ENCODE data around the gene ENOSF1. TPM values are rescaled to one million over a fixed set of nuclear protein-coding genes. Genes with fewer than 3 reads are reported as not detected.

The ENOSF1 gene
- total and polyA plus RNA-seq, 10 of the 15 experiments (the other 5 are each of a cell fraction or from before 2014, with no cell fraction given) = 12.5 to 43.3 (median 29.5) TPM

GRCh38 chr18:635171-635570 is 77.3 kb downstream of the ENOSF1 start:
- WGBS (ENCODE audit: insufficient coverage, insufficient replicate concordance, low lambda C conversion rate, missing lambda C conversion rate) = 30% methylated on average over 8 of the region's 8 CpGs
- ChIA-PET SMC1A (ENCODE audit: uncharacterized antibody, unreplicated experiment) (interaction anchor here (1.5 kb wide), 1 partner anchor 195 kb away, joined by 5 read pairs; no protein-coding TSS in a partner anchor), POLR2A (no interaction called here), CTCF (interaction anchor here (0.6 kb wide), 2 partner anchors 115 to 196 kb away, joined by 3 read pairs; no protein-coding TSS in a partner anchor), RAD21 (ENCODE audit: unreplicated experiment) (no interaction called here)
- Histone ChIP-seq H2AFZ (ENCODE audit: control insufficient read depth, low read depth, low read length) (no peak overlapping the region), H3K4me2 (ENCODE audit: control insufficient read depth, insufficient read depth) (no peak overlapping the region), H3K36me3 (ENCODE audit: control insufficient read depth in 2 of 2, insufficient read depth in 2 of 2, low read length in 1 of 2) (no peaks in the 10 kb centered on the region), H4K20me1 (ENCODE audit: control insufficient read depth, insufficient read depth) (no peaks in the 10 kb centered on the region), H3K27ac (ENCODE audit: control insufficient read depth, insufficient read depth) (no peak overlapping the region), H3K27me3 (replicated peaks in 1 of 2; ENCODE audit: control insufficient read depth in 2 of 2, insufficient read depth in 2 of 2, low read length in 1 of 2) (0 out of 4 replicates have a peak, but pooled peaks cover 0 to 1% of the 10 kb centered on the region in 2 experiments), H3K4me1 (ENCODE audit: control insufficient read depth, insufficient read depth, low read length) (no peaks in the 10 kb centered on the region), H3K79me2 (ENCODE audit: control insufficient read depth, insufficient read depth, low read length) (no peaks in the 10 kb centered on the region), H3K4me3 (no peak overlapping the region), H3K9me3 (replicated peaks; ENCODE audit: control insufficient read depth, insufficient read depth, low read length) (no peaks in the 10 kb centered on the region), H3K9ac (ENCODE audit: control insufficient read depth, insufficient read depth, low read length) (no peak overlapping the region)
- in situ Hi-C loops (cut with MboI) (no loop called here), intact Hi-C loops (cut with micrococcal nuclease; ENCODE audit: unreplicated experiment) (no loop called here)
- DNase-seq (ENCODE audit: low read depth, low spot score) (no peak), FAIRE-seq (no peak), ATAC-seq (no peak)
- TF ChIP-seq CHD1 (IDR thresholded peaks at IDR 0.05; ENCODE audit: low read depth, low read length) (no peak), SREBF1 (IDR thresholded peaks at IDR 0.05; ENCODE audit: low read length) (no peak), SUZ12 (IDR thresholded peaks at IDR 0.05; ENCODE audit: unreplicated experiment) (no peak), ZBTB40 (IDR thresholded peaks at IDR 0.05; ENCODE audit: borderline replicate concordance) (no peak), BRCA1 (IDR thresholded peaks at IDR 0.05; ENCODE audit: low read depth, low read length) (no peak), ZBTB11 (CRISPR knock-in tag; IDR thresholded peaks at IDR 0.05) (no peak)
- TF ChIP-seq, protein P1, sequence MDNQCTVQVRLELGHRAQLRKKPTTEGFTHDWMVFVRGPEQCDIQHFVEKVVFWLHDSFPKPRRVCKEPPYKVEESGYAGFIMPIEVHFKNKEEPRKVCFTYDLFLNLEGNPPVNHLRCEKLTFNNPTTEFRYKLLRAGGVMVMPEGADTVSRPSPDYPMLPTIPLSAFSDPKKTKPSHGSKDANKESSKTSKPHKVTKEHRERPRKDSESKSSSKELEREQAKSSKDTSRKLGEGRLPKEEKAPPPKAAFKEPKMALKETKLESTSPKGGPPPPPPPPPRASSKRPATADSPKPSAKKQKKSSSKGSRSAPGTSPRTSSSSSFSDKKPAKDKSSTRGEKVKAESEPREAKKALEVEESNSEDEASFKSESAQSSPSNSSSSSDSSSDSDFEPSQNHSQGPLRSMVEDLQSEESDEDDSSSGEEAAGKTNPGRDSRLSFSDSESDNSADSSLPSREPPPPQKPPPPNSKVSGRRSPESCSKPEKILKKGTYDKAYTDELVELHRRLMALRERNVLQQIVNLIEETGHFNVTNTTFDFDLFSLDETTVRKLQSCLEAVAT (IDR thresholded peaks at IDR 0.05) = no peak
- no TSS peak for BruUV-seq (replicated peaks)

Measured in GM12878 (cell line).